ENCODE measurements around the gene MICA.

The MICA gene

GRCh38 chr6:31462964-31463870 is 59.8 kb downstream of the MICA start:
- peak; percentile 78 for DNase-seq

DNA sequence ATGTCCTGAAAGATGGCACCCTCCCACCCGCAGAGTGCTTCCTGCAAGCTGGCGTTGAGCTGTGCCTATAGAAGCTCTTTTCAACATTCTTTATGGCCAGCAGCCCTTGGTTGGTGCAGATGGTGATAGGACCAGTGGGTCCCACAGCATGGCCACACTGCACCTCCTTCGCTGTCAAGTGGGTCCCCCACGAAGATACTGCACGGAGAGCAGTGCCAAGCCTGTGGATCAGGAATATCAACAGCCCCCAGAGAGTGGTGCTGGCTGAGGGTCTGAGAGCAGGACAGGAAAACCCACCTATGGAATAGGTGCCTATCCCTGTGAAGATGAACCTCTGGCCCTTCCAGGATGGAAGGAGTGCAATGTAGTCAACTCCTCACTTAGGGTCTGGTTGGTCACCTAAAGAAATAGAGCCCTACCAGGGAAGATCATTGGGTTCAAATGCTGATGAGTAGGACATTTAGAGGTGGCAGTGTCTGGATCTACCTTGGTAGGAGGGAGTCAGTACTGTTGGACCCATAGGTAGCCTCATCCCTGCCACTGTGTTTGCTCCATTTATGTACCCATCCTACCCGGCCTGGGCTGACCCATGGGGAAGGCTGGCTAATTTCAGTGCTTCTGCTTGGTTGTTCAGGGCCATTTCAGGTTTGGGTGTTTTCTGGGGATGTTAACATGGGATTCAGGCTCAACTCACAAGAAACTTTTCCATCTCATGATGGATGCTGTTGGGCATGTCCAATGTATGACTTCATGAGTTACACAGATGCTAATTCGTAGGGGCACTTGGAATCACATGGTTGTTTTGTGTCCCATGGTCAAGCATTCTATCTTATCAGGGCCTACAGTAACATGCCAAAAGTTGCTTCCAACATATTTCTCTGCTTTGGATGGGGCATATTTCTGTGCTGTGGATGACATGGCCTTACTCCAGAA is 61.1 kb downstream of the MICA start:
- no peak for DNase-seq

All from DMS153 (cell line).